Endothelial cell of umbilical vein (primary cell): ENCODE results near the gene MRPS34.

ENCODE experiments used
- CTCF ChIP-seq, 2 donors: IDR thresholded peaks; 1 replicate in 1 of 2; 2 replicates in 1 of 2; pipeline ENCODE4 v1.5.1; 2011; ENCODE audit warnings: low read length in 2 of 2, mild to moderate bottlenecking in 2 of 2, moderate library complexity in 2 of 2, control low read depth in 1 of 2, inconsistent platforms in 1 of 2, low read depth in 1 of 2; ENCODE audit not compliant: insufficient read depth in 1 of 2; ENCODE audit errors: extremely low read depth in 1 of 2
- EZH2 ChIP-seq: IDR thresholded peaks from 2 replicates; pipeline ENCODE4 v1.6.1; 2012; ENCODE audit warnings: borderline replicate concordance, low read depth, mild to moderate bottlenecking, moderate library complexity, low read length, inconsistent platforms; ENCODE audit not compliant: severe bottlenecking
- GATA2 ChIP-seq: IDR thresholded peaks from 2 replicates; pipeline ENCODE4 v1.7.0; 2011; ENCODE audit warnings: low read depth, mild to moderate bottlenecking, moderate library complexity, mixed read lengths, low read length; ENCODE audit not compliant: insufficient read length, insufficient read depth
- JUN ChIP-seq: IDR thresholded peaks from 2 replicates; pipeline ENCODE4 v1.6.1; 2011; ENCODE audit warnings: borderline replicate concordance, low read depth; ENCODE audit not compliant: insufficient read length, insufficient read depth
- MAX ChIP-seq: IDR thresholded peaks from 2 replicates; pipeline ENCODE4 v1.6.1; 2011; ENCODE audit not compliant: insufficient read depth, insufficient read length
- MYC ChIP-seq: IDR thresholded peaks from one replicate; pipeline ENCODE4 v1.6.1; 2011; ENCODE audit warnings: mild to moderate bottlenecking, low read depth, low read length
- POLR2A ChIP-seq: IDR thresholded peaks from 2 replicates; pipeline ENCODE4 v1.6.1; 2012; ENCODE audit warnings: low read depth, mild to moderate bottlenecking, control low read depth, low read length
- POLR2AphosphoS5 ChIP-seq: IDR thresholded peaks from 2 replicates; pipeline ENCODE4 v1.6.1; 2012; ENCODE audit warnings: low read depth, mild to moderate bottlenecking, control low read depth, low read length, moderate library complexity; ENCODE audit not compliant: insufficient read depth

GRCh38 chr16:1745181-1745899 lies 27.6 kb downstream of the MRPS34 start:
- TF ChIP-seq EZH2 (no peak), CTCF (IDR thresholded peaks at IDR 0.05; ENCODE audit: extremely low read depth in 1 of 2, insufficient read depth in 1 of 2, low read depth in 1 of 2, low read length in 2 of 2) (no peak), JUN (no peak), MAX (no peak), GATA2 (no peak), POLR2A (no peak), POLR2AphosphoS5 (no peak), MYC (no peak)
